Measurements from ENCODE around the gene MICAL2.

MICAL2 gene

DNA sequence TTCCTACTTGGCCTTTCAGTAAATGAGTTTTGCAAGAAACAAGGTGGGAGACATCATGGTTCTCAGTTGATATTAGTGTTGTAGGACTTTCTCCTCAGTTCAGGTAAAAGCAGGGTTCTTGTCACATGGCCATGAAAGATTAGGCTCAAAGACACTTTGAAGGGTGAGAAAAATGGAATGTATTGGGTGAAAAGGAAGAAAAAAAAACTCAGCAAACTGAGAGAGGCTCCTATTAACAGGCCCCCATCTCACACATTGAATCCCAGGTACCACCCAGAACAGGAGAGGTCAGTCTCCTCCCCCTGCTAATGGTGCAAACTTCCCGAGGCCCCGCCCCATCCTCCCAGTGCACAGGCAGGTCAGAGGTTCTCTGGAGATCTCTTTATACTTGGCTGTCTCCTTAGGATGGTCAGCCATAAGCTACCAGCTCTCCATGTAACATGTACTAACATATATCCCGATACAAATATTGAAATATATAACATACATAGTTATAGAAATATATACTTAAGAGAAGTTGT, 62.2 kb downstream of the MICAL2 start:
- H3K79me2 ChIP-seq = no peaks in the 10 kb centered on the region
- H2AFZ ChIP-seq = no peak overlapping the region
- TF ChIP-seq, protein P1, sequence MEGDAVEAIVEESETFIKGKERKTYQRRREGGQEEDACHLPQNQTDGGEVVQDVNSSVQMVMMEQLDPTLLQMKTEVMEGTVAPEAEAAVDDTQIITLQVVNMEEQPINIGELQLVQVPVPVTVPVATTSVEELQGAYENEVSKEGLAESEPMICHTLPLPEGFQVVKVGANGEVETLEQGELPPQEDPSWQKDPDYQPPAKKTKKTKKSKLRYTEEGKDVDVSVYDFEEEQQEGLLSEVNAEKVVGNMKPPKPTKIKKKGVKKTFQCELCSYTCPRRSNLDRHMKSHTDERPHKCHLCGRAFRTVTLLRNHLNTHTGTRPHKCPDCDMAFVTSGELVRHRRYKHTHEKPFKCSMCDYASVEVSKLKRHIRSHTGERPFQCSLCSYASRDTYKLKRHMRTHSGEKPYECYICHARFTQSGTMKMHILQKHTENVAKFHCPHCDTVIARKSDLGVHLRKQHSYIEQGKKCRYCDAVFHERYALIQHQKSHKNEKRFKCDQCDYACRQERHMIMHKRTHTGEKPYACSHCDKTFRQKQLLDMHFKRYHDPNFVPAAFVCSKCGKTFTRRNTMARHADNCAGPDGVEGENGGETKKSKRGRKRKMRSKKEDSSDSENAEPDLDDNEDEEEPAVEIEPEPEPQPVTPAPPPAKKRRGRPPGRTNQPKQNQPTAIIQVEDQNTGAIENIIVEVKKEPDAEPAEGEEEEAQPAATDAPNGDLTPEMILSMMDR (IDR thresholded peaks at IDR 0.05) = no peak
- H3K9me3 ChIP-seq (ENCODE audit: control insufficient read depth, low read length) = no peaks in the 10 kb centered on the region
- H3K4me1 ChIP-seq = no peaks in the 10 kb centered on the region
- H3K9ac ChIP-seq = no peak overlapping the region
- no peak overlapping the region for H3K4me3 ChIP-seq (ENCODE audit: low read depth, low read length)
- no peak overlapping the region for H3K4me2 ChIP-seq (ENCODE audit: low read length)
- H3K36me3 ChIP-seq (ENCODE audit: control insufficient read depth, insufficient read depth, low read length) = no peaks in the 10 kb centered on the region
- no peaks in the 10 kb centered on the region for H3K27me3 ChIP-seq (ENCODE audit: control insufficient read depth, insufficient read depth, low read length)
- no peak overlapping the region for H3K27ac ChIP-seq

DNA sequence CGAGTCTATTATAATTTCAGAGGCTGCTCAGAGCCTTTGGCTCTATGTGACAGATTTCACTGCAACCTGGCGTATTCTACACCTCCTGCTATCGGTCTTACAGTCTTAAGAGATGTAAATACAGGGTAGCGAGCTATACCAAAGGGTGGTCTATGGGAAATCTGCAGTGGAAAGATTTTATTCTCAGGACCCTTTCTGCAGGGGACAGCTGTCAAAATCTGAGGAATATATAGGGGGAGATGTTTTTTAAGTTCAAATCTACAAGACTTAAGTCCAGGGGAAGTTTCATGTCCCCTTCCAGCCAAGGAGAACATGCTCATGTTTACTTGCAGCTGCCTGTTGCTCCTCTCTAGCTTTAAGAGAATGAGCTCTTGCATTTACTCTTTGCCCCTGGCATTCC, 62.7 kb downstream of the MICAL2 start:
- H3K27ac ChIP-seq = no peak overlapping the region
- H3K4me2 ChIP-seq (ENCODE audit: low read length) = no peak overlapping the region
- no peak overlapping the region for H2AFZ ChIP-seq
- H3K9ac ChIP-seq = no peak overlapping the region
- no peaks in the 10 kb centered on the region for H3K9me3 ChIP-seq (ENCODE audit: control insufficient read depth, low read length)
- no peaks in the 10 kb centered on the region for H3K36me3 ChIP-seq (ENCODE audit: control insufficient read depth, insufficient read depth, low read length)
- H3K79me2 ChIP-seq = no peaks in the 10 kb centered on the region
- no peaks in the 10 kb centered on the region for H3K4me1 ChIP-seq
- H3K27me3 ChIP-seq (ENCODE audit: control insufficient read depth, insufficient read depth, low read length) = no peaks in the 10 kb centered on the region
- H3K4me3 ChIP-seq (ENCODE audit: low read depth, low read length) = no peak overlapping the region
- TF ChIP-seq, protein P1 (IDR thresholded peaks at IDR 0.05) = no peak

DNA sequence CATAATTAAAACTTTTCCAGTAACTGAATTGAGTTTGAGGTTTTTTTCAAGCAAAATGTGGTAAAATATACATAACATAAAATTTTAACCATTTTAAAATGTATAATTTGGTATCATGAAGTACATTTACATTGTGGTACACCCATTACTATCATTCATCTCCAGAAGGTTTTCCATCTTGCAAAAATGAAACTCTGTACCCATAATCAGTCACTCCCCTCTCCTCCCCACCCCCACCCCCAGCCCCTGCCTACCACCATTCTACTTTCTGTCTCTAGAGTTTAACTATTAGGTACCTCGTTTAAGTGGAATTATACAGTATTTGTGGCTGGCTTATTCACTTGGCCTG, 63.7 kb downstream of the MICAL2 start:
- Histone ChIP-seq H3K4me1 (no peaks in the 10 kb centered on the region), H3K36me3 (ENCODE audit: control insufficient read depth, insufficient read depth, low read length) (no peaks in the 10 kb centered on the region), H3K4me2 (ENCODE audit: low read length) (no peak overlapping the region), H3K79me2 (no peaks in the 10 kb centered on the region), H3K27ac (no peak overlapping the region), H3K27me3 (ENCODE audit: control insufficient read depth, insufficient read depth, low read length) (no peaks in the 10 kb centered on the region), H3K9me3 (ENCODE audit: control insufficient read depth, low read length) (no peaks in the 10 kb centered on the region), H2AFZ (no peak overlapping the region), H3K9ac (no peak overlapping the region), H3K4me3 (ENCODE audit: low read depth, low read length) (no peak overlapping the region)
- TF ChIP-seq, protein P1 (IDR thresholded peaks at IDR 0.05) = no peak

DNA sequence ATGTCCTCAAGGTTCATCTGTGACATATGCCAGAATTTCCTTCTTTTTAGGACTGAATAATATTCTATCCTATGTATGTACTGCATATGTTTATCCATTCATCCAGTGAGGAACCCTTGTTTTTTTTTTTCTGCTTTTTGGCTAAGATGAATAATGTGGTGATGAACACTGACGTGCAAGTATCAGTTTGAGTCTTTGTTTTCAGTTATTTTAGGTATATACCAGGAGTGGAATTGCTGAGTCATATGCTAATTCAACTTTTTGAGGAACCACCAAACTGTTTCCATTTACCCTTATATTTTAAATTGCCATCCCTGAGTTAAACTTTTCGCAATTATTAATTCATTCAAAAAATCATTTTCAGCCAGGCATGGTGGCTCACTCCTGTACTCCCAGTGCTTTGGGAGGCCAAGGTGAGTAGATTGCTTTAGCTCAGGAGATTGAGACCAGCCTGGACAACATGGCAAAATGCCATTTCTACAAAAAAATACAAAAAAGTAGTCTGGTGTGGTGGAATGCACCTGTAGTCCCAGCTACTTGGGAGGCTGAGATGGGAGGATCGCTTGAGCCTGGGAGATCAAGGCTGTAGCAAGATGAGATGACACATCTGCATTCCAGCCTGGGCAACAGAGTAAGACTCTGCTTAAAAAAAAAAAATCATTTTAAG, 64.2 kb downstream of the MICAL2 start:
- Histone ChIP-seq H3K27ac (no peak overlapping the region), H3K36me3 (ENCODE audit: control insufficient read depth, insufficient read depth, low read length) (no peaks in the 10 kb centered on the region), H3K4me2 (ENCODE audit: low read length) (no peak overlapping the region), H3K4me3 (ENCODE audit: low read depth, low read length) (no peak overlapping the region), H2AFZ (no peak overlapping the region), H3K4me1 (no peaks in the 10 kb centered on the region), H3K27me3 (ENCODE audit: control insufficient read depth, insufficient read depth, low read length) (no peaks in the 10 kb centered on the region), H3K79me2 (no peaks in the 10 kb centered on the region), H3K9me3 (ENCODE audit: control insufficient read depth, low read length) (no peaks in the 10 kb centered on the region), H3K9ac (no peak overlapping the region)
- TF ChIP-seq, protein P1 (IDR thresholded peaks at IDR 0.05) = no peak

DNA sequence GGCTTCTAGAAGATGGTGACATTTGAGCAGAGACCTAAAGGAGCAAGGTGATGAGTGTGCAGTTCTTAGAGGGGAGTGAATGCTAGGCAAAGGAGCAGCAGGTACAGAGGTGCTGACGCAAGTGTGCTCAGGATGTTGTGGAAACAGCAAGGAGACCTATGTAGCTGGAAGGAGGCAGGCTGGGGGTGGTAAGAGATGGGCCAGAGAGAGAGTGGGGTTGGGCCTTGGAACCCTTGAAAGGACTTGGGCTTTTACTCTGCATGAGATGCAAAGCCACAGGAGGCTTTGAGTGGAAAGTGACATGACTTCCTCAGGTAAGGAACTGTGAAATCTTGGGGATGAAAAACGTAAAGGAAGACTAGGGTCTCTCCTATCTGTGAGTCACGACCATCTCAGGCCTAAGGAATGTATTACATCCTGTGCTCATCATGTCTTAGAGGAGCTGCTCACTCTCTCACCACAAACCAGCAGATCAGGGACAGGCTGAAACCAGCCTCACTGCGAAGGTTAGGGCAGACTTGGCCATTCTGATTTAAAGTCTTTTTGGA, 65.4 kb downstream of the MICAL2 start:
- no peak overlapping the region for H3K9ac ChIP-seq
- H3K4me2 ChIP-seq (ENCODE audit: low read length) = no peak overlapping the region
- no peaks in the 10 kb centered on the region for H3K79me2 ChIP-seq
- no peaks in the 10 kb centered on the region for H3K36me3 ChIP-seq (ENCODE audit: control insufficient read depth, insufficient read depth, low read length)
- H3K9me3 ChIP-seq (ENCODE audit: control insufficient read depth, low read length) = no peaks in the 10 kb centered on the region
- TF ChIP-seq, protein P1 (IDR thresholded peaks at IDR 0.05) = no peak
- no peak overlapping the region for H3K4me3 ChIP-seq (ENCODE audit: low read depth, low read length)
- no peaks in the 10 kb centered on the region for H3K27me3 ChIP-seq (ENCODE audit: control insufficient read depth, insufficient read depth, low read length)
- H3K4me1 ChIP-seq = no peaks in the 10 kb centered on the region
- H2AFZ ChIP-seq = no peak overlapping the region
- no peak overlapping the region for H3K27ac ChIP-seq

All from parathyroid adenoma (tissue), 2 donors.